ENCODE measurements around the gene SERBP1. TPM values are rescaled to one million over a fixed set of nuclear protein-coding genes. Genes with fewer than 3 reads are reported as not detected.

SERBP1 gene
- total RNA-seq, result 100 to 1,000 TPM; 282 to 394 (median 357) TPM

DNA sequence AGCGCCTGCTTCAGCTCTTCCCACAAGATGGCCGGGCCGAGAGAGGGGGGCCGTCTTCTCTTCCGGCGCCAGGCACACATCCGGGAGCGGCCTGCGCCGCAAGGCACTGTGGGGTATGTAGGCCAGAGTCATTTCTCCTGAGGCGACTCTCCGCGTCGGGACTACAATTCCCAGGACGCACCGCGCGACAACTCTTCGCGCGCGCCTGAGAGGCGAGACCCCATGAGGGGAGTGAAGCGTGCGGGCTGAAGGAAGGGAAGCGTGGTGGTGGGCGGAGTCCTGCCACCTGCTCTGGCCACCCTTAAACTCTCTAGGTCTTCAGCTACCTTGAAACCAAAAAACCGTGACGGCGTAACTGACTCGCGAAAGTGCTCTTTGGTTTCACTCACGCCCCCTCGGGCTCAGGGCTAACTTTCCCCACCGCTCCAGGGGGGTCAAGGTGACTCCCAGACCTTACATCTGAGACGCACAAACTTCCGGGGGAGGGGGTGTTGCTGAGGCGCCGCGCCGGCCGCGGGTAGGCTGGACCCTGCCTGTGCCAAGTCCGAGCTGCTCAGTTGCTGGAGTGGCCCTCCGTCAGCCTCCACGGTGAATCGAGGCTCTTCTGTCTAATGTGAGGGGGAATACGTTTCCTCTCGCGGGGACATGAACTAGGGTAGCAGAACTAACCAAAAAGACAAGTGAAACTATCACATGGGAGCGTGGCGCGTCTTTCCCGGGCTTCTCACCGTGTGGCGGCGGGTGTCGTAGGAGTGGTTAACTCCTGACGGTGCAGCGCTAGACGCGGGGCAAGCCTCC is at the start of gene SERBP1:
Gene SERBP1 (minus strand): TSS at position 45 of the 798 bp plus-strand sequence. CDS start 102 bp downstream, outside the sequence.
- H3K27me3 ChIP-seq, result no peaks in the 10 kb centered on the region
- intact Hi-C loops (cut with DNase I), result loop anchor here (10.0 kb wide), 1 partner anchor 64 kb away; no protein-coding TSS in a partner anchor
- 0 to 3% methylated on average over 13 to 15 of the region's 62 CpGs for WGBS, 2 donors
- H3K27ac ChIP-seq, result peak within 1 kb of the TSS; percentile 94 to 99 (median 96)
- H3K4me3 ChIP-seq, result peak within 1 kb of the TSS; percentile 73 to 94 (median 84)
- DNase-seq, result peak; percentile 67
- H3K36me3 ChIP-seq, result peaks cover 0 to 8% (median 5%) of the 10 kb centered on the region in 3 donors
- no peaks in the 10 kb centered on the region for H3K9me3 ChIP-seq
- TF ChIP-seq, protein P1, sequence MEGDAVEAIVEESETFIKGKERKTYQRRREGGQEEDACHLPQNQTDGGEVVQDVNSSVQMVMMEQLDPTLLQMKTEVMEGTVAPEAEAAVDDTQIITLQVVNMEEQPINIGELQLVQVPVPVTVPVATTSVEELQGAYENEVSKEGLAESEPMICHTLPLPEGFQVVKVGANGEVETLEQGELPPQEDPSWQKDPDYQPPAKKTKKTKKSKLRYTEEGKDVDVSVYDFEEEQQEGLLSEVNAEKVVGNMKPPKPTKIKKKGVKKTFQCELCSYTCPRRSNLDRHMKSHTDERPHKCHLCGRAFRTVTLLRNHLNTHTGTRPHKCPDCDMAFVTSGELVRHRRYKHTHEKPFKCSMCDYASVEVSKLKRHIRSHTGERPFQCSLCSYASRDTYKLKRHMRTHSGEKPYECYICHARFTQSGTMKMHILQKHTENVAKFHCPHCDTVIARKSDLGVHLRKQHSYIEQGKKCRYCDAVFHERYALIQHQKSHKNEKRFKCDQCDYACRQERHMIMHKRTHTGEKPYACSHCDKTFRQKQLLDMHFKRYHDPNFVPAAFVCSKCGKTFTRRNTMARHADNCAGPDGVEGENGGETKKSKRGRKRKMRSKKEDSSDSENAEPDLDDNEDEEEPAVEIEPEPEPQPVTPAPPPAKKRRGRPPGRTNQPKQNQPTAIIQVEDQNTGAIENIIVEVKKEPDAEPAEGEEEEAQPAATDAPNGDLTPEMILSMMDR (IDR thresholded peaks at IDR 0.05), result peak in 4 of 6 experiments; percentile 2 to 11 (median 6)
- peak in 3 of 4 donors; percentile 14 to 85 (median 79) for TF ChIP-seq POLR2A (IDR thresholded peaks at IDR 0.05)
- peaks cover 6 to 63% (median 35%) of the 10 kb centered on the region in 3 donors for H3K4me1 ChIP-seq

DNA sequence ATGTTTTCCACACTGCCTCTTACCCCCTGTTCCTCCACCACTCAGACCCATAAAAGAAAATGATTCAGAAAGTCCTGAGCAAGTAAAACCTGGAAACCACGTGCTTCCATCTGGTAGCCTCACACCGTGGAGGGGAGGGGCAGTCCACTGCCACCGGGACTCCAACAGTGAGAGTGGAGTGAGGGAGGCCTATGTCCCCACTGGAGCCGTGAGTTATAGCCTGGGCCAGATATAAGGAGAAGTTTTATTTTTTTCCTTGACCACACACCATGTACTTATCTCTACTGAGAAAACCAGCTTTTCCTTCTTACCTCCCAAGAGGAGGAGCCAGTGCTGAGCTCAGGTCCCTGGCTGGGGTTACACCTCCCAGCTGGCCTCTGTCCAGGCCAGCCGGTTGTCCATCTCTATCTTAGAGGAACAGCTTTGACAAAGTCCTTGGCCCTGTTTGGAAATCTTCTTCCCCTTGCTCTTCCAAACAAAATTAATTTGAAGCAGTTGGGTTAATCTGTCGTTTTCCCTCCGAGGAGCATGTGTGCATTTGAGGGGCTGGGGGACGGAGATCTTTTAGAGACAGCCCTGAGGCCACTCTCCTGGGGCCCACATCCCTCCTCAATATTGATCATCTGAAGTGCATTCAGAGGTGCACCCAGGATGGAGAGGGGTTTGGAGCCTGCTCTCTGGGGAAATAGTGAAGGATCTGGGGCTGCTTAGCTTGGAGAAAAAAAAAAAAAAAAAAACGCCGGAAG is 49.1 kb upstream of the SERBP1 start:
- Histone ChIP-seq H3K9me3 (no peaks in the 10 kb centered on the region), H3K36me3 (no peaks in the 10 kb centered on the region), H3K4me1 (peaks cover 3 to 19% (median 9%) of the 10 kb centered on the region in 3 donors), H3K4me3 (no peak overlapping the region), H3K27ac (peak overlapping the region in 1 of 4 donors; percentile 7), H3K27me3 (no peaks in the 10 kb centered on the region)
- WGBS, 2 donors, result 22 to 32% methylated on average over 6 to 10 of the region's 10 CpGs
- no peak for TF ChIP-seq POLR2A (IDR thresholded peaks at IDR 0.05)
- TF ChIP-seq, protein P1 (IDR thresholded peaks at IDR 0.05), result no peak
- intact Hi-C loops (cut with DNase I), result no loop called here
- no peak for DNase-seq

DNA sequence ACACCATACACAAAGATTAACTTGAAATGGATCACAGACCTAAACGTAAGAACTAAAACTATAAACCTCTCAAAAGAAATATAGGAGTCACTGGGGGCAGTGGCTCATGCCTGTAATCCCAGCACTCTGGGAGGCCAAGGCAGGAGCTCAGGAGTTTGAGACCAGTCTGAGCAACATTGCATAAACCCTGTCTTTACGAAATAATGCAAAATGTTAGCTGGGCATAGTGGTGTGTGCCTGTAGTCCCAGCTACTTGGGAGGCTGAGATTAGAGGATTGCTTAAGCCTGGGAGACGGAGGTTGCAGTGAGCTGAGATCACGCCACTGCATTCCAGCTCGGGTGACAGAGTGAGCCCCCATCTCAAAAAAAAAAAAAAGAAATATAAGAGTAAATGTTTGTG is 46.7 kb upstream of the SERBP1 start:
- 71 to 75% methylated on average over 5 of the region's 5 CpGs for WGBS, 2 donors
- no peaks in the 10 kb centered on the region for H3K36me3 ChIP-seq
- DNase-seq, result no peak
- H3K27me3 ChIP-seq, result no peaks in the 10 kb centered on the region
- H3K27ac ChIP-seq, result no peak overlapping the region
- peaks cover 3 to 23% (median 9%) of the 10 kb centered on the region in 3 donors for H3K4me1 ChIP-seq
- TF ChIP-seq POLR2A (IDR thresholded peaks at IDR 0.05), result no peak
- TF ChIP-seq, protein P1 (IDR thresholded peaks at IDR 0.05), result no peak
- H3K4me3 ChIP-seq, result no peak overlapping the region
- H3K9me3 ChIP-seq, result no peaks in the 10 kb centered on the region
- intact Hi-C loops (cut with DNase I), result no loop called here

GRCh38 chr1:67476006-67476482 is 45.8 kb upstream of the SERBP1 start:
- Histone ChIP-seq H3K4me3 (no peak overlapping the region), H3K4me1 (peaks cover 3 to 29% (median 13%) of the 10 kb centered on the region in 3 donors), H3K27me3 (no peaks in the 10 kb centered on the region), H3K9me3 (no peaks in the 10 kb centered on the region), H3K27ac (no peak overlapping the region), H3K36me3 (no peaks in the 10 kb centered on the region)
- intact Hi-C loops (cut with DNase I), result no loop called here
- no peak for DNase-seq
- TF ChIP-seq, protein P1 (IDR thresholded peaks at IDR 0.05), result no peak
- no peak for TF ChIP-seq POLR2A (IDR thresholded peaks at IDR 0.05)
- WGBS, 2 donors, result 53 to 83% methylated on average over 2 of the region's 2 CpGs
